Activated CD4-positive, CD25-positive, alpha-beta regulatory T cell treated with anti-CD3 and anti-CD28 coated beads, Interleukin-2, amount 50 U/mL, for 16 hours (primary cell): Measurements from ENCODE around the gene TRAF1.

Experiments
- DNase-seq: peaks from one replicate; pipeline ENCODE4 v3.0.0-alpha.2; 2020; ENCODE audit warnings: low read depth, low spot score

The TRAF1 gene

GRCh38 chr9:120889606-120890271, 36.9 kb downstream of the TRAF1 start:
- DNase-seq: no peak

- no peak for DNase-seq
Observed at GRCh38 chr9:120888626-120889025, 38.0 kb downstream of the TRAF1 start.

GRCh38 chr9:120886490-120886967, 40.1 kb downstream of the TRAF1 start:
- no peak for DNase-seq

GRCh38 chr9:120885958-120886357, 40.6 kb downstream of the TRAF1 start:
- no peak for DNase-seq

GRCh38 chr9:120885457-120885856, 41.1 kb downstream of the TRAF1 start:
- DNase-seq: no peak

GRCh38 chr9:120883608-120883996, 43.0 kb downstream of the TRAF1 start:
- no peak for DNase-seq

GRCh38 chr9:120882935-120883607, 43.5 kb downstream of the TRAF1 start:
- DNase-seq: no peak

- DNase-seq: no peak
Observed at GRCh38 chr9:120879446-120879845, 47.1 kb downstream of the TRAF1 start.

GRCh38 chr9:120878188-120879130, 48.1 kb downstream of the TRAF1 start:
- DNase-seq: no peak

- no peak for DNase-seq
Observed at GRCh38 chr9:120877276-120878034, 49.1 kb downstream of the TRAF1 start.

GRCh38 chr9:120876842-120877240, 49.8 kb downstream of the TRAF1 start, which contains the start of gene PHF19:
Gene PHF19, minus strand, starts transcription at chr9:120877188. Its CDS starts 2,447 bp downstream, at chr9:120874741.
- DNase-seq: no peak

GRCh38 chr9:120875954-120876841, 50.4 kb downstream of the TRAF1 start:
- peak; percentile 56 for DNase-seq

- no peak for DNase-seq
Observed at GRCh38 chr9:120875643-120875953, 51.0 kb downstream of the TRAF1 start.

- DNase-seq: no peak
Observed at GRCh38 chr9:120875195-120875565, 51.4 kb downstream of the TRAF1 start.

GRCh38 chr9:120874226-120875194, 52.1 kb downstream of the TRAF1 start:
- no peak for DNase-seq

- DNase-seq: no peak
Observed at GRCh38 chr9:120873512-120873911, 53.1 kb downstream of the TRAF1 start.

- no peak for DNase-seq
Observed at GRCh38 chr9:120872791-120873502, 53.6 kb downstream of the TRAF1 start.

- DNase-seq: no peak
Observed at GRCh38 chr9:120870206-120870605, 56.4 kb downstream of the TRAF1 start.

- DNase-seq: no peak
Observed at GRCh38 chr9:120869726-120870125, 56.9 kb downstream of the TRAF1 start.
